HG02943 (cell line): Measurements from ENCODE around the gene TAF1A.

Experiments
- ATAC-seq: cut with Tn5 transposase; IDR thresholded peaks from one replicate; pipeline ENCODE4 v1.9.1; 2021; ENCODE audit warnings: mild to moderate bottlenecking, low read depth, moderate library complexity; ENCODE audit not compliant: unreplicated experiment

TAF1A gene

GRCh38 chr1:222540598-222540995 is 49.1 kb downstream of the TAF1A start:
- ATAC-seq, result no peak

GRCh38 chr1:222539951-222540597 is 49.7 kb downstream of the TAF1A start:
- no peak for ATAC-seq

- no peak for ATAC-seq
Observed at GRCh38 chr1:222535455-222535854, 54.3 kb downstream of the TAF1A start.

GRCh38 chr1:222530852-222531251 is 58.9 kb downstream of the TAF1A start:
- ATAC-seq, result no peak

GRCh38 chr1:222529916-222530315 is 59.8 kb downstream of the TAF1A start:
- no peak for ATAC-seq

- ATAC-seq, result no peak
Observed at GRCh38 chr1:222529181-222529580, 60.6 kb downstream of the TAF1A start.

GRCh38 chr1:222525951-222526350 is 63.8 kb downstream of the TAF1A start:
- ATAC-seq, result no peak

GRCh38 chr1:222523852-222524251 is 65.9 kb downstream of the TAF1A start:
- no peak for ATAC-seq

GRCh38 chr1:222522105-222522915 is 67.4 kb downstream of the TAF1A start:
- no peak for ATAC-seq

- ATAC-seq, result no peak
Observed at GRCh38 chr1:222521299-222522104, 68.2 kb downstream of the TAF1A start.
